HG03469 (cell line): Measurements from ENCODE around the gene NXF3.
"Not testable (repeated sequence)": the region's sequence is repeated elsewhere in the genome, so short reads cannot be mapped to it uniquely, and the experiment has no call there.

Experiments used
- ATAC-seq: cut with Tn5 transposase; IDR thresholded peaks from one replicate; pipeline ENCODE4 v1.9.1; 2021; ENCODE audit warnings: mild to moderate bottlenecking, moderate library complexity, moderate number of reproducible peaks; ENCODE audit not compliant: unreplicated experiment

Gene NXF3, protein sequence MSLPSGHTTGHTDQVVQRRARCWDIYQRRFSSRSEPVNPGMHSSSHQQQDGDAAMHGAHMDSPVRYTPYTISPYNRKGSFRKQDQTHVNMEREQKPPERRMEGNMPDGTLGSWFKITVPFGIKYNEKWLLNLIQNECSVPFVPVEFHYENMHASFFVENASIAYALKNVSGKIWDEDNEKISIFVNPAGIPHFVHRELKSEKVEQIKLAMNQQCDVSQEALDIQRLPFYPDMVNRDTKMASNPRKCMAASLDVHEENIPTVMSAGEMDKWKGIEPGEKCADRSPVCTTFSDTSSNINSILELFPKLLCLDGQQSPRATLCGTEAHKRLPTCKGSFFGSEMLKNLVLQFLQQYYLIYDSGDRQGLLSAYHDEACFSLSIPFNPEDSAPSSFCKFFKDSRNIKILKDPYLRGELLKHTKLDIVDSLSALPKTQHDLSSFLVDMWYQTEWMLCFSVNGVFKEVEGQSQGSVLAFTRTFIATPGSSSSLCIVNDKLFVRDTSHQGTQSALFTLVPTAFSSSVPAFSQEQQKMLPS

DNA sequence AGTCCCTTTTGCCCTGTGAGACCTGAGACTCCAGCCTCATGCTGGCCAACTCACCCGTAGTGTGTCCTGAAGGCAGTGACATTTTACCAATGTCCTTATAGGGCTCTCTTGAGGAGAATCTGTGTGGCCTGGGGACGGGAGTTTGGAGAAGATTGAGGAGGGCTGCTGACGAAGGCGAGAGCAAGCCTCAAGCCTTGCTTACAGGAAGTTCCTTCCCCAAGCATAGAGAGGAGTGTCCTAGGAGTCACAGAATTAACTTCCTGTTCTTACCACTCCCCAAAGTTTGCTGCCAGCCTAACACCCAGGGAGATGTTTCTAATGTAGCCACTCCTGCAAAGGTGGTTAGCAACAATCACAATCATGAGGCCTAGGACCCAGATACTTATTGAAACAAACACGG, at the start of gene NXF3:
NXF3 (minus strand) TSS at position 202 of the 400 bp plus-strand sequence; CDS start at position 82, 120 bp downstream.
- no peak for ATAC-seq

DNA sequence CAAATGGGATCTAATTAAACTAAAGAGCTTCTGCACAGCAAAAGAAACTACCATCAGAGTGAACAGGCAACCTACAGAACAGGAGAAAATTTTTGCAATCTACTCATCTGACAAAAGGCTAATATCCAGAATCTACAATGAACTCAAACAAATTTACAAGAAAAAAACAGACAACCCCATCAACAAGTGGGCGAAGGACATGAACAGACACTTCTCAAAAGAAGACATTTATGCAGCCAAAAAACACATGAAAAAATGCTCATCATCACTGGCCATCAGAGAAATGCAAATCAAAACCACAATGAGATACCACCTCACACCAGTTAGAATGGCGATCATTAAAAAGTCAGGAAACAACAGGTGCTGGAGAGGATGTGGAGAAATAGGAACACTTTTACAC, 43.6 kb upstream of the NXF3 start:
- ATAC-seq = not testable (repeated sequence)

DNA sequence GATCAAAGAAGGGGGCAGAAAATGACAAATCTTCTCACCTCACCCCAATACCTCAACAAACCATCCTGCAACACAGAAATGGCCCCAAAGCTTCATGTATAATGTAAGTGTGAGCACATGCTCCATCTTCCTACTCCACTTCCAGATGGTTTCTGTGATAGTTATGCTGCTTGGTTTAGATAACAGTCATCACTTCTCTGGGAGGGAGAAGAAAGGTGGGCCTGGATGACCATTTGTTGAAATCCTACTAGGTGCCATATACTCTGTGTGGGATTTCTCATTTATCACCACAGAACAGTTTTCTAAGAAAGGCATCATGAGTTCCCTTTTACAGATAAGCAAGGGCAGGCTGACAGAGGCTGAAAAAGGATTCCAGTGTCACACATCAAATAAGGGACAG, 31.3 kb upstream of the NXF3 start:
- ATAC-seq = no peak

DNA sequence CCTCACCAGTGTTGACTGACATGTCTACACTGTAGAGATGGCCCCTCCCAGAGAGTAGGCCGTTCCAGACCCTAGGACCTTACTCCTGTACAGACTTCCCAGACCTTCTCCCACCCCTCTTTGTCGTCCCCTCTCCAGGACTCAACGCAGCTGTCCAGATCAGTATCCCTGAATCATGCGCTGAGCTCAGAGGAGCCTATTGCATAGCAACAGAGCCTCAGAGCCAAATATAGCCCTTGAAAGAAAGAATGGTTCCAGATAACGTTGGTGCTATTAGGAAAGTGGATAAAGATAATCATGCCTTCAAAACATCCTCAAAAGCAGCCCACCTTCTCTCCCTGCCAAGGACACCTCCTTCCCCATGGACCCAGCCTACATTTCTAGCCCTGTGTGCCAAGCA, 27.8 kb upstream of the NXF3 start:
- ATAC-seq = no peak

DNA sequence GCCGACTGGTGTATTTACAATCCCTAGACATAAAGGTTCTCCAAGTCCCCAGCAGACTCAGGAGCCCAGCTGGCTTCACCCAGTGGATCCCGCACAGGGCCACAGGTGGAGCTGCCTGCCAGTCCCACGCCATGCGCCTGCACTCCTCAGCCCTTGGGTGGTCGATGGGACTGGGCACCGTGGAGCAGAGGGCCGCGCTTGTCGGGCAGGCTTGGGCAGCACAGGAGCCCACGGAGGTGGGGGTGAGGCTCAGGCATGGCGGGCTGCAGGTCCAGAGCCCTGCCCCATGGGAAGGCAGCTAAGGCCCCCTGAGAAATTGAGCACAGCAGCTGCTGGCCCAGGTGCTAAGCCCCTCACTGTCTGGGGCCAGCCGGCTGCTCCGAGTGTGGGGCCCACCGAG, 24.0 kb upstream of the NXF3 start:
- ATAC-seq = not testable (repeated sequence)

DNA sequence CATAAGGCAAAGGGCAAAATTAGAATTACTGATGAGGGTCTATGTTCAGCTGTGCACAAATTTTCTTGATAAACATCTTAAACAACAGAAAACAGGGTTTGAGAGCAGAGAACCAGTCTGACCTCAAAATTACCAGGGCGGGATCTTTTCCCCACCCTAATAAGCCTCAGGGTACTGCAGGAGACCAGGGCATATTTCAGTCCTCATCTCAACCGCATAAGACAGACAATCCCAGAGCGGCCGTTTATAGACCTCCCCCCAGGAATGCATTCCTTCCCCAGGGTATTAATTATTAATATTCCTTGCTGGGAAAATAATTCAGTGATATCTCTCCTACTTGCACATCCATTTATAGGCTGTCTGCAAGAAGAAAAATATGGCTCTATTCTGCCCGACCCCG, 16.6 kb upstream of the NXF3 start:
- ATAC-seq = not testable (repeated sequence)

DNA sequence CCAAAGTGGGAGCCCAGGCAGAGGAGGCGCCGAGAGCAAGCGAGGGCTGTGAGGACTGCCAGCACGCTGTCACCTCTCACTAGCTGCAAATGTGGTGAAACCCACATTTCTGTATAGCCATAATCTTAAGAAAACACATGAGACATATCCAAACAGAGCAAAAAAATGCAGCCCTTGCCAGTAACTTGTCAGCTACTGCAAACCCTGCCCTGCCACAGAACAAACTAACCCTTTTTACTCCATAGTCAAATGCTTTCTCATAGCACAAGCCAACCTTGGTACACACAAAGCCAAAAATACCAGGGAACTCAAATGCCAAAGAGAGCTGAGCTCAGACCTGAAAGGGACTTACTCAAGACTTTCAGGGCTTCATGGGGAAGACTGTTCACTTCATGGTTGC, 14.9 kb upstream of the NXF3 start:
- no peak for ATAC-seq

DNA sequence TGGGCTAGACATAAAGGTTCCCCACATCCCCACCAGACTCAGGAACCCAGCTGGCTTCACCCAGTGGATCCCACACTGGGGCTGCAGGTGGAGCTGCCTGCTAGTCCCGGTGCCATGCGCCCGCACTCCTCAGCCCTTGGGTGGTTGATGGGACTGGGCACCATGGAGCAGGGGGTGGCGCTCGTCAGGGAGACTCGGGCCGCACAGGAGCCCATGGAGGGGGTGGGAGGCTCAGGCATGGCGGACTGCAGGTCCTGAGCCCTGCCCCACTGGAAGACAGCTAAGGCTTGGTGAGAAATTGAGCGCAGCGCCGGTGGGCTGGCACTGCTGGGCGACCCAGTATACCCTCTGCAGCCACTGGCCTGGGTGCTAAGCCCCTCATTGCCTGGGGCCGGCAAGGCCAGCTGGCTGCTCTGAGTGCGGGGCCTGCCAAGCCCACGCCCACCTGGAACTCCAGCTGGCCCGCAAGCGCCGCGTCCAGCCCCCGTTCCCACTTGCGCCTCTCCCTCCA, 14.3 kb upstream of the NXF3 start:
- ATAC-seq = not testable (repeated sequence)

DNA sequence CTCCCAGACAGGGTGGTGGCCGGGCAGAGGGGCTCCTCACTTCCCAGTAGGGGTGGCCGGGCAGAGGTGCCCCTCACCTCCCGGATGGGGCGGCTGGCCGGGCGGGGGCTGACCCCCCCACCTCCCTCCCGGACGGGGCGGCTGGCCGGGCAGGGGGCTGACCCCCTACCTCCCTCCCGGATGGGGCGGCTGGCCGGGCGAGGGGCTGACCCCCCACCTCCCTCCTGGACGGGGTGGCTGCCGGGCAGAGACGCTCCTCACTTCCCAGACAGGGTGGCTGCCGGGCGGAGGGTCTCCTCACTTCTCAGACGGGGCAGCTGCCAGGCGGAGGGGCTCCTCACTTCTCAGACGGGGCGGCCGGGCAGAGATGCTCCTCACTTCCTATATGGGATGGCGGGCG, 11.4 kb upstream of the NXF3 start:
- ATAC-seq = not testable (repeated sequence)

DNA sequence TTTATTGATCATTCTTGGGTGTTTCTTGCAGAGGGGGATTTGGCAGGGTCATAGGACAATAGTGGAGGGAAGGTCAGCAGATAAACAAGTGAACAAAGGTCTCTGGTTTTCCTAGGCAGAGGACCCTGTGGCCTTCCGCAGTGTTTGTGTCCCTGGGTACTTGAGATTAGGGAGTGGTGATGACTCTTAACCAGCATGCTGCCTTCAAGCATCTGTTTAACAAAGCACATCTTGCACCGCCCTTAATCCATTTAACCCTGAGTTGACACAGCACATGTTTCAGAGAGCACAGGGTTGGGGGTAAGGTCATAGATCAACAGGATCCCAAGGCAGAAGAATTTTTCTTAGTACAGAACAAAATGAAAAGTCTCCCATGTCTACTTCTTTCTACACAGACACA, 10.9 kb upstream of the NXF3 start:
- ATAC-seq = not testable (repeated sequence)

DNA sequence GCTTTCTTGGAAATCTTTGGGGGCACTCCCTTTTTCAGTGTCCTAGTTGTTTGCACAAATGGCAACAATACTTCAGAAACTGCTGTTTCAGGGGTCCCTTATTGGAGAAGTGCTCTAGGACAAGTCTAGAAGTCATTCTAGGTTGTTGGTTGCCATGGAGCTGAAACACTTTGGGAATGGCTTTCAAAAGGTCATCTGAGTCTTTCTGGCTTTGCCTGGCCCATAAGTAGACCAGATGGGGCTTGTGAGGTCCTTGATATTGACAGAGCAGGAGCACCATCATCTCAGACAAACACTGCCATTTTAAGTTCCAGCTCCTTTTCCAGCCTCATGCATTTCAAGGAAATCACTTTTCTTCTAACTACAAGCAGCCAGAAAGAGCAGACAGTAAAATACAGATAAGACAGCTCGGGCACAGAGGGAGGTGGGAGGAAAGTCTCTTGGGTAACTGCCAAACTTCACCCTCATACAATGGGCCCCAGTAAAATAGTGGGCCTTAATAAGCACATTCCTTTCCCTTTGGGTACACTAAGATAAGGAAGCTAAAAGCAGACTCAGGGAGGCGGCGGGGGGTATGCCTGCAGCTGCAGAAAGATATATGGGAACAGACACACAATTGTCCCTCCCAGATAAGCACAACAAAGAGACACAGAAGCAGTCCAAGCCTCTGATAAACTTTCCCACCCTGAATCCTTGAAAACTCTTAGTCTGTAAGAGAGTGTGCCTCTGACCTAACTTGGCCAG, 8.5 kb upstream of the NXF3 start:
- no peak for ATAC-seq

DNA sequence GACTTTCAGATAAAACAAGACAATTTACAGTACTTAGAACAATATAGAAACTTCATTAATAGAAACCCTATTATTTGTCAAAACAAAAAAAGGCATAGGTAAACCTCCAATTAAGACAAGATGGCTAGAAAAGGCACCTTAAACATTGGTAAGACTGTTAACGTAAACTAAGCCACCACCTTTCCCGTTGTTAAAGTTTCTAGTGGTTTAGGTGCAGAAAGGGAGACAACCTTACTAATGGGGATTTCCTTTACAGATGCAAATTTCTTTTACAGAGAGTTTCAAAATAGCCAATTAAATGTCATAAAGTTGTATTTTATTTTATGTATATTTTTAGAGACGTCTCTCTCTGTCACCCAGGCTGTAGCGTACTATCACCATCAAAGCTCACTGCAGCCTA, 7.5 kb upstream of the NXF3 start:
- ATAC-seq = no peak

DNA sequence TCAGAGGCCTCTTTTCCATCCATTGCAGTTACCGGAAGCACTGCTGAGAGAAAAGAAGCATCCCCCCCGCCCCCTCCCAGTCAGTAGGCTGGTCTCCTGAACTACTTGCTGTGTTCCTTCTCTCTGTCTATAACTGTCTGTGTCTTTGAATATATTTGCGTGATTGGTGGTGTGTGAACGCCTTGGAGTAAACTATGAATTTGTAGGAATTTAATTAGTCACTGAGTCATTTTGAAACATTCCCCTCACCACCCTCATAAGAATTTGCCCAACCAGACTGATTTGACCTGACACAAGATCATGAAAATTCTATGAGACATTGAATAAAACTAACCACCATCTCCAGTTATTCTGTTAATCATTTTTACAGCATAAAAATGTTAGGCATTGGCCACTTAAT, 6.7 kb upstream of the NXF3 start:
- no peak for ATAC-seq

DNA sequence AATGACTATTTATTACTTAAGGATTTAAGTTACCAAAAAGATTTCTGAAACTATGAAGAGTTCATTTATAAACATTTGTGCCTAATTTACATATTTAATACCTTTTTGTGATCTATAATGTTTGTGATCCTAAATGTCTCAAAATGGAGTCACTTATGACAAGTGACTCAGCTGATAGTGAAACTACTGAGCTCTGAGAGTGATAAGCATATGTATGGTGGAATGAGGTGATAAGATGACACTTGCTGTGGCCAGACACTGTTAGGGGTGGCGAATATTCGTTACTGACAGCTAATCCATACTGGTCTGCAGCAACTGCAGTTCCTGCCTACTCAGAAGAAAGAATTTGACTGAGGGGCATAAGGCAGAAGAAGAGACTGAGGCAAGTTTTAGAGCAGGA, 5.5 kb upstream of the NXF3 start:
- ATAC-seq = no peak

DNA sequence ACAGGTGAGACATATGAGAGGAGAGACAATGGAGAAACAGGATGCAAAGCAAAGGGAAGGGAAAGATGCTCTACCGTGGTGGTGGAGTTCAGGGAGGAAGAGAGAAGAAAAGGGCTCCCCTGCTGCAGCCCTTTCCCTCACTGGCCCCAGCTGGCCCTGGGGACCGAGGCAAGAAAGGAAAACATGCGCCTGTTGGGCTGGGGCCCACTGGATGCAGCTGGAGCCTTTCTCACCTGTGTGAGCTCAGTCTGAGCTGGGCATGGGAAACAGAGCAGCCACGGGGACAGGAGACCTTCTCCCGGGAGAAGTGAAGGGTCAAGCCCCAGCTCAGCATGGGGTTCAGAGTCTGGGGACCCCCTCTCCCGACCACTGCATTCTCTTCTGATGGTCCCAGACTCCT, 11.9 kb downstream of the NXF3 start:
- ATAC-seq = no peak

DNA sequence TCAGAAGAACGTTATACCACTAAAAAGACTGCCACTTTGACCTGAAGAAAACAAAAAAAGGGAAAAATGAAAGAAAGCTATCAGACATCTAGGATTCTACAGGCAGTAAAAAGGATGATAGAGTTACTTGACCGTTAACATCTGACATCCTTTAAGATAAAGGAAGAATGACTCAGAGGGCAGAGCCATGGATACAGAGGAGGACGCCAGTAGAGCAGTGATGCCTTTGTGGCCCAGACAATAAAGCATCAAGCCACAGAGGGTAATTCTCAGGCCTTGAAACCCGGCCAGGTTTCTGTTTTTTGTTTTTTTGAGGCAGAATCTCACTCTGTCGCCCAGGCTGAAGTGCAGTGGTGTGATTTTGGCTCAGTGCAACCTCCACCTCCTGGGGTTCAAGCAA, 19.5 kb downstream of the NXF3 start:
- no peak for ATAC-seq

DNA sequence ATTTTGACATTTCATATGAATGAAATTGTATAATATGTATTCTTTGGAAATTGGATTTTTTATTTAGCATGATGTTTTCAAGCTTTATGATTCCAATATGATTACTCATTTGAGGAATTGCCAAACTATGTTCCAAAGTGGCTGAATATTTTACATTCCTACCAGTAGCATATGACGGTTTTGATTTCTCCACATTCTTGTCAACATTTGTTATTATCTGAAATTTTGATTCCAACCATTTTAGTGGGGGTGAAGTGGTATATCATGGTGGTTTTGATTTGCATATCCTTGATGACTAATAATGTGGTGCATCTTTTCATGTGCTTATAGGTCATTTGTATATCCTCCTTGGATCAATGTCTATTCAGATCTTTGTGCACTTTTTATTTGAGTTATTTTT, 26.3 kb downstream of the NXF3 start:
- no peak for ATAC-seq

DNA sequence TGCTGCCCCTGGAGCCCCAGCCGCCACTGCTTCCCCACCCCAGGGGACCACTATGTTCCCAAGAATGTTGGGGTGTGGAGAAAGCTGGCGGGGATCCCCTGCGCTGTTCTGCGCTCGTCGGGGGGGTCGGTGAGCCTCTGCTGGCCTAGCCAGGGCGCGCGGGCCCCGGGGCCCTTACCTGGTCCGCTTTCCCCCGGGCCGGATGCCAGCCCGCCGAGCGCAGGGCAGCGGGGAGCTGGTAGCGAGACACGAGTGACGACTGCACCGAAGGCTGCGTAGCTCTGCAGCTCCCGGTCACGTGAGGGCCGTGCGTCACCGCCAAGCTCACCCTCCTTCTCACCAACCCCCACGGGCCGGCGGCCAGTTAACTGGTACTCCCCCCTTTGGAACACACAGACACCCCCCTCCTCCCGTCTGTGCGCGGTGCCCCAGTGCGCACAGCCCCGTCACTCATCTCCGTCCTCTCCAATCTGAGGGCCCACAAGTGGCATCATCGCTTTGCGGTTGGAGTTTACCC, 29.0 kb downstream of the NXF3 start, which contains the start of gene BEX1:
BEX1 (minus strand) TSS at position 254 of the 517 bp plus-strand sequence. CDS start 897 bp downstream, outside the sequence.
- no peak for ATAC-seq

DNA sequence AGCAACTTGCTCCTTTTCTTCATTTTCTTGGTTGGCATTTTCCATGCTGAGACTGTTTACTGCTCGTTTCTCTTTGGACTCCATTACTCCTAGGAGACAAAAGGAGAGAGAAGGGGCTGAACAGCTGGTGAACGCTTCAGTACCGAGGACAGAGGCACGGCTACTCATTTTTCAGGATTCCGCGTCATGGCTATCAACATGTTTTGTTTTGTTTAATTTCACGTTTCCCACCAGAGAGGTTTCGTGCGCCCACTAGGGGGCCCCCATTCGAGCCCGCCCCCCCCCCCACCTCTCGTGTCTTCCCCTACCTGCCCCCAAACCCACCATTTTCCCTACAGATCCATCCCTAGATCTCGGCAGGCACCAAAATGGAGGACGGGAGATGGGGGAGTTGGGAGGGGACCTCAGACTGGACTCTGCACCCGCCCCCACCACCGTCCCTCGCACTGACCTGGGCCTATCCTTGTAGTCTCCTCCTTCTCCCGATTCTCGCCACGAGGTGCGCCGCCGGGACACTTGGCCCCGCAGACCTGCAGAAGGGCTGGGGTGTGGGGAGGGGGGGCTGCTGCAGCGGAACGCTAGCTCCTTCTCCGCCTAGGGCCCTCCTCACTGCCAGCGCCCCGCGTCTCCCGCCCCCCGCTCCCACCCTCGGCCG, 29.6 kb downstream of the NXF3 start:
- ATAC-seq = no peak

DNA sequence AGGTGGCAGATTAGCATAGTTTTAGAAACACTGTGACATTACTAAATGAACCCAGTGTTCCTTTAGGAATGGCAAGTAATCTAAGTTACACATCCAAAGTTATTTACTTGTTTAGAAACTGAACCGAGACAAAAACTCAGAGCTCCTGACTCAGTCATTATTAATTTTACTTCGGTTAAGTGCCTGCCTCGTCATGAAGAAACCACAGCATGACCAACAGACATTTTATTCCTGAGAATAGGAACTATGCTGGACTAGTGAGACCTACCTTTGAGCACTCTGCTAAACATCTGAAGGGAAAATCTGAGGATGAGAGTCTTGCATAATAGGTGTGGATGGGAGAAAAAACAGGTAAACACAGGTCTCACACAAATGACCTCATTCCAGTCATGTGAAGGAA, 31.5 kb downstream of the NXF3 start:
- ATAC-seq = no peak

DNA sequence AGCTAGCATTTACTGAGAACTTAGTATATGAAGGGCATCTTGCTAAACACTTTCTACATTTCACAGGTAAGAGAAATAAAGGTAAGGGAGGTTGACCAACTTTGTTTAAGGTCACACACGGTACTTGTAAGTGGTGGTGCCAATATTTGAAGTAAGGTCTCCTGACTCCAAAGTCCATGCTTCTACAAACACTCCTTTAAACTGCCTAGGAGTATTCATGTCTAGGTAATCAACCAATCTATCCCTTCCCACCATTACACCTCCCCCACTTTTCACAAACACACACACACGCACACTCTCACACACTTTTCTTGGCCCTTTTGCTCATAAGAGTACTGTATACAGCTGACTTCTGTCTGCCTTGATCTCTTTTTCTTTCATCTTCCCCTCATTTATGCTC, 36.0 kb downstream of the NXF3 start:
- ATAC-seq = no peak
